ENCODE data around the gene POTEF.
A peak's percentile ranks its signal among the peaks of the same experiment; 100 is the strongest.
"Not testable (repeated sequence)": the region's sequence is repeated elsewhere in the genome, so short reads cannot be mapped to it uniquely, and the experiment has no call there.

Gene POTEF

GRCh38 chr2:130152136-130152815, 23.3 kb upstream of the POTEF start:
- DNase-seq = not testable (repeated sequence)

- DNase-seq = not testable (repeated sequence)
These were observed 22.1 kb upstream of the POTEF start for GRCh38 chr2:130151145-130151512.

DNA sequence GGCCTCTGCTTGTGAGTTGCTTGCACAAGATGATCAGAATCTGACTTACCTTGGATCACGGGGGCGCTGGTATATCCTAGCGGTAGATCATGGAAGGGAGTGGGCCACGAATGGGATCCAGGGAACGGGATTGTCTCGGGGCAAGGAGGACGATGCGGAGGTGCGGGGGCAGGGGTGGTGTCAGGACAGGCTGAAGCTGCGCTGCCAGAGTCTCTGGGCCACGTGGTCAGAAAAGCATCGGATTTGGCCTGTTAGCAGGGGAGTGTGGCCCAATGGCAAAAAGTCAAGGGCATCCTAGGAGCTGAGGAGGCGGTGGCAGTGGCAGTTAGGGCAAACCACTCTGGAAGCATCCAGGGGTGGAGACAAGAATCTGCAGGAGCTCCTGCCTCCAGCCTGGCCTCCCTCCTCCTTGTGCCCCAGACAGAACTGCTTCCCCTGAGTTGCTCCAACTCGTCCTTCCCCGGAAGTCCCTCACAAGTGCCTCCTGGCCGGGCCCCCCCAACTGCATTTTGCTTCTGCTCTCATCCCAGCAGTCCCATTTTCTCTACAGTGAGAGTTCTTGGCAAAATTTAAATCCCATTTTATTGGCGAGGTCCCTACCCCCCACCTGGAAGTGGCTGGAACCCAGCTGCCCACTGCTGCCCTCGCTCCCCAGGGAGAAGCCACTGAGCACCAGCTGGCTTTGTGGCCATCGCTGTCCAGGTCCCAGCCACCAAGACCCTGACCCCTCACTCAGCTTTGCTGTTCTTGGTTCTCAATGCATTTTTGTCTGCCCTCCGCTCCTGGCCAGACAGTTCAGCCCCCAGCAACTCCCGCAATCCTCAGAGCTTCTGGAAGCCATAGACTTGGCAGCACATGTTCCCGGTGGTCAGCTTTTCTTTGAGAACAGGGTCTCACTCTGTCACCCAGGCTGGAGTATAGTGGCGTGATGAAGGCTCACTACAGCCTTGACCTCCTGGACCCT, 21.4 kb upstream of the POTEF start:
- DNase-seq = no peak

DNA sequence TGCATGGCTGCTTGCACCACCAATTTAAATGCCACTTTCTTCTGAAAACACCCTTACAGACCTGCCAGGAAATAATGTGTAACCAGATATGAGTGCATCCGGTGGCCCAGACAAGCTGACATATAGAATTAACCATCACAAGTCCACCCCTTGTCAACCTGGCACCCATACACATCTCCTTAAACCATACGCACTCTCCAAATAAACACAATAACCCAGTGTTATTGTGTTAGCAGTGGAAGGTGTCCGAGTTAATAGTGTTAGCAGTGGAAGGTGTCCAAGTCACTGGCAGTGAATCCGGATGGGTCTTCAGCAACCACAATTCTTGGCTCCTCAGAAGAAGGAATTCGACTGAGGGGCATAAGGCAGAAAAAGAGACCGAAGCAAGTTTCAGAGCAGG, 19.5 kb upstream of the POTEF start:
- DNase-seq = not testable (repeated sequence)

- peak; percentile 53 for DNase-seq
These were observed 16.0 kb upstream of the POTEF start, which contains the start of gene CCDC74B for GRCh38 chr2:130145006-130145414. CCDC74B (minus strand) TSS chr2:130145112; CDS start chr2:130144996, 116 bp downstream.

- DNase-seq = not testable (repeated sequence)
These were observed 14.4 kb upstream of the POTEF start for GRCh38 chr2:130143266-130144039.

GRCh38 chr2:130142396-130143265, 13.6 kb upstream of the POTEF start:
- not testable (repeated sequence) for DNase-seq

DNA sequence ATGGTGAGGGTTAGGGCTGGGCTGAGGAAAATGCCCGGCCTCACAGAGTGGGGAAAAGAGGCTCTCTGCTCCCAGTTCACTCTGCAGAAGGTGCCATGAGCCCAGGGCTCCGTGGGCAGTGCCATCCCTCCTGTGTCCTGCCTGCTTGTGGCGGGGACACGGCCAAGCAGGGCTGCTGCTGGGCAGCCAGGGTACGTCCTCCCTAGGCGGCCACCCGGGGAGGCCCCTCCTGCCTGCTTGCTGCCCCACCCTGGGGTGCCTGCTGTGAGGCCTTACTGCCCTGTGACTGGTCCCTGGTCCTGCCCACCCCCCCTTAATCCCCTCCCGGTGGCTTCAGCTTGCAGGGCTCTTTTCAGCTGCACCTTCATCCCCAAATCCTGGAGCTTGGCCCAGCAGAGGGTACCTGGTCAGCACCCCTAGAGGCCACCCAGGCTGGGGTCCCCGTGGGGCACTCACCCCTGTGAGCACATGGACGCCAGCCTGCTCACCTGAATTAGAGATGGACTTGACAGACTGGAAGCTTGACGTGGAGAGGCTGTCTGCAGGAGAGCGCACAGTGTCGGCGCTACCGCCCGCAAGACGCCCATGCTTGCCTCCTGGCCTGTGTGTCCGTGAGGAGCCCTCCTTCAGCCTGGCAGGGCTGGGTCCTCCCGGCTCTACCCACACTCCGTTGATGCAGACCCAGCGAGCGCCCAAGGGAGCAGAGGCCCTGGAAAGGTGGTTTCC, 12.8 kb upstream of the POTEF start:
- not testable (repeated sequence) for DNase-seq

DNA sequence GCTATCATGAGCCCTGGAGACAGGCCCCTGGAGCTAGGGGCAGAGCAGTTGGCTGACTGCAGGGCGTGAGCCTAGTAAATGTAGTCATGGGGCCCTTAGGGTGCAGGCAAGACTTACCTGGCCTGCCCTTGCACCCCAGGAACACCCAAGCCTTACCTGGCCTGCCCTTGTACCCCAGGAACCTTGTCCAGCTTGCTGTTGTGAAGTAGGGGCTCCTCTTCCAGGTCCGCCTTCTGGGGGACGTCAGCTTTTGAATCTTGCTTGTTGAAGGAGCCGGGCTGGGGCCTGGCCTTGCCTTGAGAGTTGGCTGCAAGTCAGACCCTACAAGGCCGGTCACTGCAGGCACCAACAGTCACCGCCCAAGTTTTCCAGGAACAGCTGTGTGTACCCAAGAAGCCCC, 12.0 kb upstream of the POTEF start:
- not testable (repeated sequence) for DNase-seq

- not testable (repeated sequence) for DNase-seq
These were observed 11.5 kb upstream of the POTEF start for GRCh38 chr2:130140516-130140915.

GRCh38 chr2:130139331-130140280, 10.6 kb upstream of the POTEF start:
- DNase-seq = not testable (repeated sequence)

- DNase-seq = not testable (repeated sequence)
These were observed 9.8 kb upstream of the POTEF start for GRCh38 chr2:130138841-130139251.

- not testable (repeated sequence) for DNase-seq
These were observed 9.3 kb upstream of the POTEF start for GRCh38 chr2:130138326-130138725.

- not testable (repeated sequence) for DNase-seq
These were observed 8.1 kb upstream of the POTEF start for GRCh38 chr2:130137118-130137517.

GRCh38 chr2:130136546-130136945, 7.5 kb upstream of the POTEF start:
- DNase-seq = not testable (repeated sequence)

GRCh38 chr2:130135692-130136541, 6.9 kb upstream of the POTEF start:
- no peak for DNase-seq

- not testable (repeated sequence) for DNase-seq
These were observed 558 bp downstream of the POTEF start for GRCh38 chr2:130128464-130128863.

GRCh38 chr2:130127726-130128125, 1.3 kb downstream of the POTEF start:
- DNase-seq = not testable (repeated sequence)

- DNase-seq = not testable (repeated sequence)
These were observed 8.1 kb downstream of the POTEF start for GRCh38 chr2:130120924-130121323.

All from activated CD4-positive, alpha-beta T cell treated with anti-CD3 and anti-CD28 coated beads, Interleukin-2, amount 50 U/mL, for 1 hour (primary cell).